B cell (primary cell): ENCODE results near the gene P4HA1. TPM values are rescaled to one million over a fixed set of nuclear protein-coding genes. Genes with fewer than 3 reads are reported as not detected.

Experiments used
- ATAC-seq: fragments of 200-7000 bp; cut with Tn5 transposase; one replicate; pipeline ENCODE4 v1.10.0; 2021; ENCODE audit warnings: low read depth, mild to moderate bottlenecking, moderate number of reproducible peaks, moderate library complexity
- CTCF ChIA-PET: fragments of 350-600 bp; sonication (Branson Sonifier 250); formaldehyde crosslinking; loops from one replicate; lab custom pipeline; 2021; ENCODE audit warnings: antibody characterized with exemption, inconsistent platforms; lab: Charles Lee
- POLR2A ChIA-PET: fragments of 350-600 bp; sonication (Branson Sonifier 250); formaldehyde crosslinking; loops from one replicate; lab custom pipeline; 2021; ENCODE audit warnings: antibody characterized with exemption; lab: Charles Lee
- DNase-seq: peaks from one replicate; pipeline ENCODE4 v3.0.0; 2013
- H2AFZ ChIP-seq: 2 replicates; pipeline ENCODE4 v1.6.1; 2012; ENCODE audit warnings: mild to moderate bottlenecking, low read depth, low read length; ENCODE audit not compliant: insufficient read depth, poor library complexity, severe bottlenecking
- H3K27ac ChIP-seq, 2 donors: 1 replicate in 1 of 2; 2 replicates in 1 of 2; pipeline ENCODE4 v1.5.1; 2012 to 2013; ENCODE audit warnings: low read length in 2 of 2, mild to moderate bottlenecking in 2 of 2, moderate library complexity in 1 of 2
- H3K27me3 ChIP-seq, 4 experiments: fragments of 200-600 bp in 1 of 4; sonication (generic) in 1 of 4; replicated peaks in 1 of 4; 1 replicate in 2 of 4; 2 replicates in 2 of 4; pipeline versions ENCODE4 v1.6.1 to v1.7.0; 2013 to 2016; ENCODE audit warnings: low read length in 3 of 4, mild to moderate bottlenecking in 2 of 4, mixed read lengths in 1 of 4, moderate library complexity in 1 of 4; ENCODE audit not compliant: insufficient read depth in 4 of 4, control insufficient read depth in 3 of 4; ENCODE audit errors: control extremely low read depth in 1 of 4
- H3K36me3 ChIP-seq, 2 experiments: replicated peaks in 1 of 2; 1 replicate in 1 of 2; 2 replicates in 1 of 2; pipeline versions ENCODE4 v1.6.1 to v1.7.1; 2013; ENCODE audit warnings: low read length in 1 of 2; ENCODE audit not compliant: insufficient read depth in 2 of 2, control insufficient read depth in 1 of 2; ENCODE audit errors: control extremely low read depth in 1 of 2, extremely low read depth in 1 of 2
- H3K4me1 ChIP-seq, 2 donors: fragments of 200-600 bp in 1 of 2; sonication (generic) in 1 of 2; 1 replicate in 1 of 2; 2 replicates in 1 of 2; pipeline versions ENCODE4 v1.5.1 to v1.6.1; 2013 to 2017; ENCODE audit warnings: low read length in 2 of 2; ENCODE audit not compliant: control insufficient read depth in 2 of 2, insufficient read depth in 2 of 2
- H3K4me2 ChIP-seq: replicated peaks from 2 replicates; pipeline ENCODE3; 2012; ENCODE audit warnings: mild to moderate bottlenecking, low read depth, low read length; ENCODE audit not compliant: poor library complexity, severe bottlenecking
- H3K4me3 ChIP-seq, 5 experiments: fragments of 200-600 bp in 1 of 5; sonication (generic) in 1 of 5; 1 replicate in 3 of 5; 2 replicates in 2 of 5; pipeline versions ENCODE4 v1.5.1 to v1.7.0; 2011 to 2016; ENCODE audit warnings: low read length in 4 of 5, mild to moderate bottlenecking in 4 of 5, low read depth in 2 of 5, control low read depth in 1 of 5, moderate library complexity in 1 of 5; ENCODE audit not compliant: insufficient read depth in 1 of 5; ENCODE audit errors: control extremely low read depth in 1 of 5, extremely low read depth in 1 of 5
- H3K79me2 ChIP-seq: fragments of 200-600 bp; sonication (generic); one replicate; pipeline ENCODE4 v1.6.0; 2016; ENCODE audit warnings: low read length; ENCODE audit not compliant: control insufficient read depth, insufficient read depth
- H3K9ac ChIP-seq: fragments of 200-600 bp; sonication (generic); 2 replicates; pipeline ENCODE4 v1.6.1; 2017; ENCODE audit warnings: mild to moderate bottlenecking, low read length, moderate library complexity
- H3K9me3 ChIP-seq, 3 donors: one replicate each; pipeline versions ENCODE4 v1.6.1 to v1.7.1; 2013; ENCODE audit warnings: low read length in 2 of 3; ENCODE audit not compliant: control insufficient read depth in 2 of 3, insufficient read depth in 1 of 3; ENCODE audit errors: control extremely low read depth in 1 of 3
- H4K20me1 ChIP-seq: 2 replicates; pipeline ENCODE4 v1.6.0; 2012; ENCODE audit warnings: mild to moderate bottlenecking, low read length; ENCODE audit not compliant: insufficient read depth, control insufficient read depth, poor library complexity, severe bottlenecking
- H3K27ac Mint-ChIP-seq: one replicate; pipeline ENCODE4 v1.8.0; 2021; ENCODE audit warnings: mixed read lengths
- H3K27me3 Mint-ChIP-seq: one replicate; pipeline ENCODE4 v1.8.0; 2021; ENCODE audit warnings: mixed read lengths
- H3K4me1 Mint-ChIP-seq: one replicate; pipeline ENCODE4 v1.8.0; 2021; ENCODE audit warnings: mixed read lengths
- H3K4me3 Mint-ChIP-seq: one replicate; pipeline ENCODE4 v1.8.0; 2021; ENCODE audit warnings: mixed read lengths
- H3K9me3 Mint-ChIP-seq: one replicate; pipeline ENCODE4 v1.8.0; 2022; ENCODE audit warnings: mixed read lengths; ENCODE audit not compliant: insufficient read depth
- CTCF ChIP-seq: fragments of 200-600 bp; IDR thresholded peaks from one replicate; pipeline ENCODE4 v1.8.0; 2022; ENCODE audit warnings: antibody characterized with exemption, mild to moderate bottlenecking
- EZH2 ChIP-seq: IDR thresholded peaks from 2 replicates; pipeline ENCODE4 v1.6.1; 2012; ENCODE audit warnings: borderline replicate concordance, low read depth, mild to moderate bottlenecking, moderate library complexity, low read length; ENCODE audit not compliant: insufficient read depth, poor library complexity, severe bottlenecking
- WGBS: methylation state at CpG from one replicate; pipeline ENCODE4 v1.1.5; 2013; ENCODE audit warnings: missing lambda C conversion rate; ENCODE audit not compliant: insufficient coverage; 5-methylcytosine and 5-hydroxymethylcytosine counted together
- intact Hi-C: fragments of 100-400 bp; cut with micrococcal nuclease; formaldehyde crosslinking; loops from one replicate; pipeline ENCODE4 v1.10.0; 2022
- polyA plus RNA-seq: library from polyadenylated mRNA; depleted of rRNA; stranded (reverse); fragments of >200 nt; gene quantifications from 2 replicates; pipeline ENCODE4 v1.2.3, GENCODE V29; 2012
- total RNA-seq, 2 donors: library from RNA; stranded (reverse); fragments of 120-200 nt in 1 of 2; gene quantifications; 1 replicate in 1 of 2; 2 replicates in 1 of 2; pipeline versions ENCODE4 v1.2.3 to v1.2.4, GENCODE V29; 2013 to 2022

P4HA1 gene
- total and polyA plus RNA-seq, 2 donors (not counting 1 experiment from before 2014, with no cell fraction given) = 12.8 to 19.0 TPM

- Histone ChIP-seq H3K36me3 (peaks cover 0 to 2% of the 10 kb centered on the region in 2 experiments), H3K79me2 (peaks cover 30% of the 10 kb centered on the region), H2AFZ (peak overlapping the region; percentile 68), H3K27me3 (no peaks in the 10 kb centered on the region), H3K9ac (peak overlapping the region; percentile 44), H3K9me3 (no peaks in the 10 kb centered on the region), H3K4me3 (peak overlapping the region; percentile 30 to 98 (median 88)), H3K4me1 (peaks cover 10 to 18% of the 10 kb centered on the region in 2 donors), H4K20me1 (peaks cover 8% of the 10 kb centered on the region), H3K4me2 (peak overlapping the region; percentile 91), H3K27ac (peak overlapping the region; percentile 93 to 98)
- no peaks in the 10 kb centered on the region for H3K27me3 Mint-ChIP-seq
- TF ChIP-seq EZH2 (no peak), CTCF (no peak)
- peak overlapping the region; percentile 91 for H3K27ac Mint-ChIP-seq
- intact Hi-C loops = loop anchor here (1.0 to 5.0 kb wide), 7 partner anchors 35 to 1730 kb away; partner anchors contain the start of genes CFAP70, KAT6B, MCU and MRPS16
- H3K4me1 Mint-ChIP-seq = peaks cover 28% of the 10 kb centered on the region
- DNase-seq (no peak), ATAC-seq (no peak)
- ChIA-PET CTCF (interaction anchor here (0.7 to 5.4 kb wide), 16 partner anchors 13 to 546 kb away, joined by 3 to 111 read pairs (median 6); partner anchors contain the start of genes ECD, FAM149B1 and NUDT13), POLR2A (interaction anchor here (0.6 to 2.4 kb wide), 3 partner anchors 13 to 150 kb away, joined by 4 to 7 read pairs (median 7); partner anchors contain the start of genes DNAJC9 and NUDT13)
- no CpG with 5 or more reads among the region's 4 CpGs for WGBS
- peak overlapping the region; percentile 93 for H3K4me3 Mint-ChIP-seq
- no peaks in the 10 kb centered on the region for H3K9me3 Mint-ChIP-seq
Measured at GRCh38 chr10:73097305-73097670, 622 bp upstream of the P4HA1 start.

- ChIA-PET POLR2A (interaction anchor here (0.5 to 2.3 kb wide), 15 partner anchors 14 to 1718 kb away, joined by 3 to 7 read pairs (median 3); partner anchors contain the start of genes DNAJC9, MCU and NUDT13), CTCF (interaction anchor here (0.7 to 5.4 kb wide), 21 partner anchors 14 to 1896 kb away, joined by 3 to 111 read pairs (median 6); partner anchors contain the start of genes ECD, FAM149B1, MCU and NUDT13)
- H3K36me3 ChIP-seq = peaks cover 0 to 2% of the 10 kb centered on the region in 2 experiments
- no peaks in the 10 kb centered on the region for H3K27me3 ChIP-seq
- no peaks in the 10 kb centered on the region for H3K9me3 ChIP-seq
- H3K27ac Mint-ChIP-seq = peak overlapping the region; percentile 91
- H3K4me3 ChIP-seq = peak overlapping the region; percentile 88 to 98 (median 92)
- DNase-seq (peak; percentile 88), ATAC-seq (peak; percentile 32)
- no peaks in the 10 kb centered on the region for H3K27me3 Mint-ChIP-seq
- H3K9me3 Mint-ChIP-seq = no peaks in the 10 kb centered on the region
- intact Hi-C loops = loop anchor here (1.0 to 5.0 kb wide), 9 partner anchors 14 to 1731 kb away; partner anchors contain the start of genes CFAP70, ECD, FAM149B1 and KAT6B
- no peak for TF ChIP-seq EZH2
- no peak for TF ChIP-seq CTCF
- peak overlapping the region; percentile 78 for H2AFZ ChIP-seq
- under 1% methylated on average over 26 of the region's 29 CpGs for WGBS
- peak overlapping the region; percentile 93 for H3K4me3 Mint-ChIP-seq
- H3K9ac ChIP-seq = peak overlapping the region; percentile 94
- H3K4me1 ChIP-seq = peaks cover 10 to 18% of the 10 kb centered on the region in 2 donors
- H3K4me2 ChIP-seq = peak overlapping the region; percentile 91
- H3K79me2 ChIP-seq = peaks cover 43% of the 10 kb centered on the region
- H4K20me1 ChIP-seq = peaks cover 19% of the 10 kb centered on the region
- H3K4me1 Mint-ChIP-seq = peaks cover 30% of the 10 kb centered on the region
- H3K27ac ChIP-seq = peak overlapping the region; percentile 93 to 98
Measured at GRCh38 chr10:73096041-73096448, 621 bp downstream of the P4HA1 start.
